ENCODE data around the gene ZSWIM1. TPM values are rescaled to one million over a fixed set of nuclear protein-coding genes. Genes with fewer than 3 reads are reported as not detected.

Gene ZSWIM1
- total and polyA plus RNA-seq, 10 of the 15 experiments (the other 5 are each of a cell fraction or from before 2014, with no cell fraction given), result 2.4 to 16.0 (median 9.8) TPM

GRCh38 chr20:45880988-45881788 is at the start of gene ZSWIM1 (continued):
- no peak for TF ChIP-seq ZBTB4 (CRISPR knock-in tag; IDR thresholded peaks at IDR 0.05)
- peak; percentile 97 for TF ChIP-seq NR2C1 (IDR thresholded peaks at IDR 0.05)
- TF ChIP-seq EZH2 (IDR thresholded peaks at IDR 0.05; ENCODE audit: borderline replicate concordance, control insufficient read depth, low read depth, low read length), result no peak
- TF ChIP-seq JUNB (IDR thresholded peaks at IDR 0.05), result no peak
- TF ChIP-seq BCL11A (IDR thresholded peaks at IDR 0.05; ENCODE audit: low read depth, low read length), result no peak
- TF ChIP-seq, protein P1, sequence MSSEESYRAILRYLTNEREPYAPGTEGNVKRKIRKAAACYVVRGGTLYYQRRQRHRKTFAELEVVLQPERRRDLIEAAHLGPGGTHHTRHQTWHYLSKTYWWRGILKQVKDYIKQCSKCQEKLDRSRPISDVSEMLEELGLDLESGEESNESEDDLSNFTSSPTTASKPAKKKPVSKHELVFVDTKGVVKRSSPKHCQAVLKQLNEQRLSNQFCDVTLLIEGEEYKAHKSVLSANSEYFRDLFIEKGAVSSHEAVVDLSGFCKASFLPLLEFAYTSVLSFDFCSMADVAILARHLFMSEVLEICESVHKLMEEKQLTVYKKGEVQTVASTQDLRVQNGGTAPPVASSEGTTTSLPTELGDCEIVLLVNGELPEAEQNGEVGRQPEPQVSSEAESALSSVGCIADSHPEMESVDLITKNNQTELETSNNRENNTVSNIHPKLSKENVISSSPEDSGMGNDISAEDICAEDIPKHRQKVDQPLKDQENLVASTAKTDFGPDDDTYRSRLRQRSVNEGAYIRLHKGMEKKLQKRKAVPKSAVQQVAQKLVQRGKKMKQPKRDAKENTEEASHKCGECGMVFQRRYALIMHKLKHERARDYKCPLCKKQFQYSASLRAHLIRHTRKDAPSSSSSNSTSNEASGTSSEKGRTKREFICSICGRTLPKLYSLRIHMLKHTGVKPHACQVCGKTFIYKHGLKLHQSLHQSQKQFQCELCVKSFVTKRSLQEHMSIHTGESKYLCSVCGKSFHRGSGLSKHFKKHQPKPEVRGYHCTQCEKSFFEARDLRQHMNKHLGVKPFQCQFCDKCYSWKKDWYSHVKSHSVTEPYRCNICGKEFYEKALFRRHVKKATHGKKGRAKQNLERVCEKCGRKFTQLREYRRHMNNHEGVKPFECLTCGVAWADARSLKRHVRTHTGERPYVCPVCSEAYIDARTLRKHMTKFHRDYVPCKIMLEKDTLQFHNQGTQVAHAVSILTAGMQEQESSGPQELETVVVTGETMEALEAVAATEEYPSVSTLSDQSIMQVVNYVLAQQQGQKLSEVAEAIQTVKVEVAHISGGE (CRISPR knock-in tag; IDR thresholded peaks at IDR 0.05), result no peak
- peak; percentile 89 for TF ChIP-seq SMAD5 (IDR thresholded peaks at IDR 0.05; ENCODE audit: low read depth)
- TF ChIP-seq MAX (IDR thresholded peaks at IDR 0.05; ENCODE audit: low read depth, low read length), result 0 out of 2 replicates have a peak, but pooled peaks have one; percentile 12
- peak; percentile 78 for TF ChIP-seq SIN3A (IDR thresholded peaks at IDR 0.05; ENCODE audit: low read depth, low read length)
- peak; percentile 95 for TF ChIP-seq IRF3 (IDR thresholded peaks at IDR 0.05)
- no peak for TF ChIP-seq EGR1 (IDR thresholded peaks at IDR 0.05; ENCODE audit: borderline replicate concordance in 1 of 2, low read depth in 2 of 2, low read length in 2 of 2)
- TF ChIP-seq RFX5 (IDR thresholded peaks at IDR 0.05; ENCODE audit: low read depth, low read length), result peak; percentile 88
- TF ChIP-seq, protein P2, sequence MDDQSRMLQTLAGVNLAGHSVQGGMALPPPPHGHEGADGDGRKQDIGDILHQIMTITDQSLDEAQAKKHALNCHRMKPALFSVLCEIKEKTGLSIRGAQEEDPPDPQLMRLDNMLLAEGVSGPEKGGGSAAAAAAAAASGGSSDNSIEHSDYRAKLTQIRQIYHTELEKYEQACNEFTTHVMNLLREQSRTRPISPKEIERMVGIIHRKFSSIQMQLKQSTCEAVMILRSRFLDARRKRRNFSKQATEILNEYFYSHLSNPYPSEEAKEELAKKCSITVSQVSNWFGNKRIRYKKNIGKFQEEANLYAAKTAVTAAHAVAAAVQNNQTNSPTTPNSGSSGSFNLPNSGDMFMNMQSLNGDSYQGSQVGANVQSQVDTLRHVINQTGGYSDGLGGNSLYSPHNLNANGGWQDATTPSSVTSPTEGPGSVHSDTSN (IDR thresholded peaks at IDR 0.05; ENCODE audit: insufficient replicate concordance, low read depth, low read length), result peak; percentile 99
- TF ChIP-seq NFXL1 (IDR thresholded peaks at IDR 0.05; ENCODE audit: borderline replicate concordance), result no peak
- no peak for TF ChIP-seq NFIC (IDR thresholded peaks at IDR 0.05; ENCODE audit: low read depth, low read length)
- TF ChIP-seq SMARCA5 (IDR thresholded peaks at IDR 0.05), result peak; percentile 47; the same call in 1 of the 2 replicates
- TF ChIP-seq NRF1 (conservative IDR thresholded peaks at IDR 0.05; ENCODE audit: low read depth, low read length), result no peak
- no peak for TF ChIP-seq RBBP5 (conservative IDR thresholded peaks at IDR 0.05)
- TF ChIP-seq DPF2 (IDR thresholded peaks at IDR 0.05), result peak; percentile 97

Measured in GM12878 (cell line).